ENCODE measurements around the gene PORCN.

GRCh38 chrX:48489892-48490291 is 18.9 kb upstream of the PORCN start:
- TF ChIP-seq POLR2AphosphoS5 (IDR thresholded peaks at IDR 0.05) (no peak), EP300 (IDR thresholded peaks at IDR 0.05) (no peak)

Data from sigmoid colon (tissue), 4 donors.